ENCODE measurements around the gene MPRIP. TPM values are rescaled to one million over a fixed set of nuclear protein-coding genes. Genes with fewer than 3 reads are reported as not detected.

MPRIP gene
- total RNA-seq, 1 donor from 2014 or later, result 224 TPM

GRCh38 chr17:17120294-17120693 is 78.0 kb downstream of the MPRIP start:
- no peaks in the 10 kb centered on the region for H3K36me3 Mint-ChIP-seq
- TF ChIP-seq CTCF (IDR thresholded peaks at IDR 0.05; ENCODE audit: unreplicated experiment), result no peak
- no peaks in the 10 kb centered on the region for H3K9me3 Mint-ChIP-seq
- H3K27me3 Mint-ChIP-seq (ENCODE audit: low read depth), result no peaks in the 10 kb centered on the region
- DNase-seq (ENCODE audit: low spot score in 2 of 2, unreplicated experiment in 2 of 2), result no peak
- H3K4me1 Mint-ChIP-seq, result peaks cover 10% of the 10 kb centered on the region
- H3K27ac Mint-ChIP-seq, result peak overlapping the region; percentile 64
- no peak overlapping the region for H3K4me3 Mint-ChIP-seq

GRCh38 chr17:17120701-17121100 is 78.4 kb downstream of the MPRIP start:
- H3K36me3 Mint-ChIP-seq, result no peaks in the 10 kb centered on the region
- no peak for DNase-seq (ENCODE audit: low spot score in 2 of 2, unreplicated experiment in 2 of 2)
- no peak overlapping the region for H3K4me3 Mint-ChIP-seq
- TF ChIP-seq CTCF (IDR thresholded peaks at IDR 0.05; ENCODE audit: unreplicated experiment), result no peak
- peaks cover 10% of the 10 kb centered on the region for H3K4me1 Mint-ChIP-seq
- H3K27ac Mint-ChIP-seq, result peak overlapping the region; percentile 59
- no peaks in the 10 kb centered on the region for H3K27me3 Mint-ChIP-seq (ENCODE audit: low read depth)
- no peaks in the 10 kb centered on the region for H3K9me3 Mint-ChIP-seq

- no peaks in the 10 kb centered on the region for H3K9me3 Mint-ChIP-seq
- peaks cover 8% of the 10 kb centered on the region for H3K4me1 Mint-ChIP-seq
- no peak for DNase-seq (ENCODE audit: low spot score in 2 of 2, unreplicated experiment in 2 of 2)
- no peaks in the 10 kb centered on the region for H3K27me3 Mint-ChIP-seq (ENCODE audit: low read depth)
- no peak for TF ChIP-seq CTCF (IDR thresholded peaks at IDR 0.05; ENCODE audit: unreplicated experiment)
- no peak overlapping the region for H3K27ac Mint-ChIP-seq
- H3K36me3 Mint-ChIP-seq, result no peaks in the 10 kb centered on the region
- H3K4me3 Mint-ChIP-seq, result no peak overlapping the region
Measured at GRCh38 chr17:17121162-17121561, 78.9 kb downstream of the MPRIP start.

GRCh38 chr17:17122781-17123483 is 80.7 kb downstream of the MPRIP start:
- Mint-ChIP-seq H3K36me3 (no peaks in the 10 kb centered on the region), H3K9me3 (no peaks in the 10 kb centered on the region), H3K27ac (no peak overlapping the region), H3K4me3 (no peak overlapping the region), H3K4me1 (peaks cover 4% of the 10 kb centered on the region), H3K27me3 (ENCODE audit: low read depth) (no peaks in the 10 kb centered on the region)
- no peak for TF ChIP-seq CTCF (IDR thresholded peaks at IDR 0.05; ENCODE audit: unreplicated experiment)
- DNase-seq (ENCODE audit: low spot score in 2 of 2, unreplicated experiment in 2 of 2), result no peak

- Mint-ChIP-seq H3K36me3 (peaks cover 2% of the 10 kb centered on the region), H3K27me3 (ENCODE audit: low read depth) (no peaks in the 10 kb centered on the region), H3K9me3 (no peaks in the 10 kb centered on the region), H3K4me1 (peaks cover 4% of the 10 kb centered on the region), H3K4me3 (no peak overlapping the region), H3K27ac (no peak overlapping the region)
- DNase-seq (ENCODE audit: low spot score in 2 of 2, unreplicated experiment in 2 of 2), result no peak
- TF ChIP-seq CTCF (IDR thresholded peaks at IDR 0.05; ENCODE audit: unreplicated experiment), result no peak
Measured at GRCh38 chr17:17124341-17124740, 82.1 kb downstream of the MPRIP start.

Data from mesothelial cell of epicardium (in vitro differentiated cells).